AG09309 (cell line): Measurements from ENCODE around the gene UBN2.

Experiments used
- DNase-seq: peaks from one replicate; pipeline ENCODE4 v3.0.0-alpha.2; 2010; ENCODE audit warnings: low read depth
- H3K4me3 ChIP-seq: 2 replicates; pipeline ENCODE4 v1.5.1; 2011; ENCODE audit warnings: mild to moderate bottlenecking, low read depth, low read length, moderate library complexity; ENCODE audit not compliant: control insufficient read depth
- TF ChIP-seq, protein P1 (sequence below): IDR thresholded peaks from 2 replicates; pipeline ENCODE4 v1.5.1; 2011; ENCODE audit warnings: mild to moderate bottlenecking, low read depth, low read length, inconsistent platforms; ENCODE audit not compliant: insufficient read depth, control insufficient read depth; ENCODE audit errors: missing control alignments

Gene UBN2

DNA sequence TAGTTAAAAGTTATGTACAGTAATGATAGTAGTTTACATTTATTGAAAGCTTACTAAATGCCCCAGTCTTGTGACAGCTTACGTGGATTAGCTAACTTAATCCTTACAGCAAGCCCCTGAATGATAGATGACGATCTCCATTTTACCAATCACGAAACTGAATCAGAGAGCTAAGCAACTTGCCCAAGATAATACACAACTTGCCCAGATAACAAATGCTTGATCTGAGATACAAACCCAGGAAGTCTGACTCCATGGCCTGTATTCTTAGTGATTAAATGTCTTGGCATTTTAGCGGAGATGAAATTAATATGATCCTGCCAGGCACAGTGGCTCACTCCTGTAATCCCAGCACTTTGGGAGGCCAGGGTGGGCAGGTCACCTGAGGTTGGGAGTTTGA, 63.2 kb downstream of the UBN2 start:
- DNase-seq: no peak
- TF ChIP-seq, protein P1, sequence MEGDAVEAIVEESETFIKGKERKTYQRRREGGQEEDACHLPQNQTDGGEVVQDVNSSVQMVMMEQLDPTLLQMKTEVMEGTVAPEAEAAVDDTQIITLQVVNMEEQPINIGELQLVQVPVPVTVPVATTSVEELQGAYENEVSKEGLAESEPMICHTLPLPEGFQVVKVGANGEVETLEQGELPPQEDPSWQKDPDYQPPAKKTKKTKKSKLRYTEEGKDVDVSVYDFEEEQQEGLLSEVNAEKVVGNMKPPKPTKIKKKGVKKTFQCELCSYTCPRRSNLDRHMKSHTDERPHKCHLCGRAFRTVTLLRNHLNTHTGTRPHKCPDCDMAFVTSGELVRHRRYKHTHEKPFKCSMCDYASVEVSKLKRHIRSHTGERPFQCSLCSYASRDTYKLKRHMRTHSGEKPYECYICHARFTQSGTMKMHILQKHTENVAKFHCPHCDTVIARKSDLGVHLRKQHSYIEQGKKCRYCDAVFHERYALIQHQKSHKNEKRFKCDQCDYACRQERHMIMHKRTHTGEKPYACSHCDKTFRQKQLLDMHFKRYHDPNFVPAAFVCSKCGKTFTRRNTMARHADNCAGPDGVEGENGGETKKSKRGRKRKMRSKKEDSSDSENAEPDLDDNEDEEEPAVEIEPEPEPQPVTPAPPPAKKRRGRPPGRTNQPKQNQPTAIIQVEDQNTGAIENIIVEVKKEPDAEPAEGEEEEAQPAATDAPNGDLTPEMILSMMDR: no peak
- no peak overlapping the region for H3K4me3 ChIP-seq

DNA sequence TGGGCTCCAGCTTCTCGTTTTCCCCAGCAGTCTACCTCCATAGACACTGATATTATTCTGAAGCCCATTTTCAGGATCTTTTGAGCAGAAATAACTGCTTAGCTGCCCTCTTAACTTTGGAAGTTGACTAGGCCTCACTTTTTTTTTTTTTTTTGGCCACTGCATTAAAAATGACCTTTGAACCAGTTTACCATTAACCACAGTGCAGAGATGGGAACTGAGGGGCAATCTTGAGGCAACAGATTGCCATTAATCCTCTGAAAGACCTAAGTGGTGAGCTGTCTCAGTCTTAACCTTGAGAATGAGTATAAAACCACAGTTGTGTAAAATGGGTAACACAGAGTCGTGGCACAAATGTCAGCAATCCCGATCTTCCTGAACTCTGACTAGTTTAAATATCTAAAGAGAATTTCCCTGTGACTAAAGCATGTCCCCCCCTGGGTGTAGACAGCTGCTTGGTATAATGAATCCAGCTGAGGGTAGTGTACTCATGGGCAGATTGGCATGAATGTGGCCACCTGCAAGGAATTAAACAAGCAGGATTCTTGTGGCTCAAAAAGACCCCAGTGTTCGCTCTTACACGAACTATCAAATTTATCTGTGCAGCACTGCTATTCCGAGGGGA, 64.0 kb downstream of the UBN2 start:
- TF ChIP-seq, protein P1: no peak

DNA sequence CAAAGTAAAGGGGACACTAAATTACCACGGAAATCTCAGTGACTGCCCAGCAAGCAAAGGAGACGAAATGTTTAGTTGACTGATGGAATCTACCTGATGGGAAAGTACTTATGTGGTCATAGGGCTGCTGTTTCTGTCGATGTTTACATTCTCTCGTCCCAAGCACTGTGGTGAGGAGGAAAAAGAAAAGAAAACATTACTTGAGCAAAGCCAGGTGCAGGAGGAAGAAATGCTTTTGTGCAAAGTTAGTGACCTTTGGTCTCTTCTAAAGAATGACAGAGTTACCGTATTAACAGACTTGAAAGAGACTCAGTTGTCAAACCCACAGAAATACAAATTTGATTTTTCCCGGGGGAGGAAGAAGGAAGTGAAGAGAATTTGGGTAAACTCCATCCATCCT, 66.8 kb downstream of the UBN2 start:
- DNase-seq: no peak
- H3K4me3 ChIP-seq: no peak overlapping the region

More for the DNA sequence above, 64.0 kb downstream of the UBN2 start:
- DNase-seq: no peak
- H3K4me3 ChIP-seq: no peak overlapping the region

DNA sequence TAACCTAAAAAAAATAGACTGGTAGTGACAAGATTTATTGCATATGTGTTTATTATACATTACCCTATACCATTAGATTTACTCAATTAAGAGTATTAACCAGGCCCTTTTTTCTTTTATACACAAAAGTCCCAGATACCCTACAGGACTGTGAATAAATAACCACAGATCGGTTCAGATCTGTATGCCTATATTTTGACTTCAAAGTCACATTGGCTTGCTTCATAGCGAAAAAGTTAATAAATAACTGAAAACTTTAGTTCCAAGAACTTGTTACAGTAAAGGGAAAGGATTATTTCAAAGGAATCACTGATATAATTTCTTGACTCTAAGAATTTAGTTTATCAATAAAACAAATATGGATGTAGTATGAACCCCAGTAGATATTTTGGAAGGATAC, 68.3 kb downstream of the UBN2 start:
- DNase-seq: no peak
- no peak overlapping the region for H3K4me3 ChIP-seq
- TF ChIP-seq, protein P1: no peak

More for the DNA sequence above, 66.8 kb downstream of the UBN2 start:
- TF ChIP-seq, protein P1: no peak

DNA sequence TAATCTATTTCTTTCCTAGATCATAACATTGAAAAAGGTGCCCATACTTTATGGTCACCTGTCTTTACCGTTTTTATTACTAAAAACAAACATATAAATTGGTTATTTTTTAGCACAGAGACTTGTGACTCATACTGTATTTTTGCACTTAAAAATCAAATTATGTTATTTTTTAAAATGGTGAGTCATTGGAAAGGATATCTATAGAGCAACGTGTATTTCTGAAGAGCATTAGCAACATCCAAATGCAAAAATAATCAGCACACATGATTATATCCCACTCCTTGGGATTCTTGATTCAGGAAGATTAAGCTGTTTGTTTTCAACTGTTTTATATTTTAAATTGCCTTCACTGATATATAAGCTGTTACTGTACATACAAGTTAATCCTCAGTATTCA, 69.4 kb downstream of the UBN2 start:
- H3K4me3 ChIP-seq: no peak overlapping the region
- TF ChIP-seq, protein P1: no peak
- DNase-seq: no peak

DNA sequence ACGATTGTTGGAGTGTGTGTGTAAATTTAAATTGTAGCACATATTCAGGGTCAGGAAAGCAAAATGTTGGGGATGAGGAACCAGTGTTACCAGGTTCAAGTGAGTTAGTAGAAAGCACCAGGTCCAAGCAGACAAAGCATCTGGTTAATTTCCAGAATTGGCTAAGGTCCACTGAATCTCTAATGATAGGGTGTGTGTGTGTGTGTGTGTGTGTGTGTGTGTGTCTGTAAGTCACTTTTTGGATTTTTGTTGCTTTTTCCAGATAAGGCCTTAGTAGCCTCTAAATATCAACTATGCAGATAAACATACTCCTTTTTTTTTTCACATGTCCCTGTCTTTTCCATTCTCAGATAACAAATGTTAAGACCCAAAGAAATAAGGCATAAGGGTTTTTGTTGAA, 73.5 kb downstream of the UBN2 start:
- no peak overlapping the region for H3K4me3 ChIP-seq
- no peak for DNase-seq
- TF ChIP-seq, protein P1: no peak

DNA sequence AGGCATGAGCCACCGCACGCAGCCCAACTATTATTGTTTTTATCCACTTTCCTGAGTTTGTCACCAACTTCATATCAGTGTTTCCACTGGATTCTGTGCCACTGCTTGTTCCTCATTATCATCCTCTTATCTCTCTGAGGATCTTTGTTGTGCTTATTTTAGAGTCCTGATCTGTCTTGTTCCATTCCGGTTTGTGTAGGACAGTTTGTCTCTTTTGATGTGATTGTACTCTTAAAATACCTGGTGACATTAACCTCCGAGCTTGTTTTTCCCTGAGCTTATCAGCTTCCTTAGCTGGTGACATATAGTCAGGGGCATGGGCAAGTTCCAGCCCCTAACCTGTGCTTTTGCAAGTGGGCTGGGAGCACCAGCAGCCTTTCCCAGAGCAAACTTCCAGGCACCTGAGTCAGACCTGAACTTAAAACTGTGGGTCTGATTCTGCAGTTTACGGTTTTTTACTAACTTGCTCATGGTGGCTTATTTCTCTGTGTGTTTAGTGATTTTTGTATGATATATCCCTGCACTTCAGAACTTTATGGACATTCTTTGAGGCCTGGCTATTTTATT, 87.0 kb downstream of the UBN2 start:
- TF ChIP-seq, protein P1: no peak
- DNase-seq: no peak
- no peak overlapping the region for H3K4me3 ChIP-seq
